Loucy (cell line): ENCODE results near the gene SLC38A3.

ENCODE experiments used
- H2AFZ ChIP-seq: fragments of 200-600 bp; sonication (generic); 2 replicates; pipeline ENCODE4 v1.6.0; 2016; ENCODE audit warnings: antibody characterized with exemption, mild to moderate bottlenecking, low read length, moderate library complexity
- H3F3A ChIP-seq: fragments of 200-600 bp; 2 replicates; pipeline ENCODE4 v1.6.0; 2016; ENCODE audit warnings: antibody characterized with exemption, low read depth, mild to moderate bottlenecking
- H3K27me3 ChIP-seq: fragments of 200-600 bp; sonication (generic); 2 replicates; pipeline ENCODE4 v1.6.1; 2014; ENCODE audit warnings: low read length, mild to moderate bottlenecking; ENCODE audit not compliant: insufficient read depth, poor library complexity, severe bottlenecking
- H3K36me3 ChIP-seq: fragments of 200-600 bp; sonication (generic); 2 replicates; pipeline ENCODE4 v1.6.1; 2016; ENCODE audit warnings: low read length; ENCODE audit not compliant: insufficient read depth
- H3K4me1 ChIP-seq: fragments of 200-600 bp; sonication (generic); 2 replicates; pipeline ENCODE4 v1.5.1; 2014; ENCODE audit warnings: low read length, mild to moderate bottlenecking; ENCODE audit not compliant: insufficient read depth, poor library complexity, severe bottlenecking
- H3K4me2 ChIP-seq: fragments of 200-600 bp; sonication (generic); 2 replicates; pipeline ENCODE4 v1.6.0; 2014; ENCODE audit warnings: antibody characterized with exemption, low read length, low read depth, mild to moderate bottlenecking; ENCODE audit not compliant: poor library complexity, severe bottlenecking
- H3K4me3 ChIP-seq: fragments of 200-600 bp; sonication (generic); 2 replicates; pipeline ENCODE4 v1.5.1; 2014; ENCODE audit warnings: low read length, mild to moderate bottlenecking, mixed read lengths; ENCODE audit not compliant: poor library complexity, severe bottlenecking
- H3K79me2 ChIP-seq: fragments of 200-600 bp; sonication (generic); 2 replicates; pipeline ENCODE4 v1.6.1; 2014; ENCODE audit warnings: low read length; ENCODE audit not compliant: insufficient read depth
- H3K9ac ChIP-seq: fragments of 200-600 bp; sonication (generic); 2 replicates; pipeline ENCODE4 v1.6.0; 2014; ENCODE audit warnings: mild to moderate bottlenecking, low read depth, low read length, moderate library complexity; ENCODE audit not compliant: poor library complexity, severe bottlenecking
- H3K9me2 ChIP-seq: fragments of 200-600 bp; sonication (generic); replicated peaks from 2 replicates; pipeline ENCODE4 v1.6.1; 2016; ENCODE audit warnings: low read depth, low read length, mixed read lengths
- H3K9me3 ChIP-seq: fragments of 200-600 bp; sonication (generic); 2 replicates; pipeline ENCODE4 v1.6.1; 2014; ENCODE audit warnings: mild to moderate bottlenecking, antibody characterized with exemption, low read length, low read depth; ENCODE audit not compliant: insufficient read depth
- H4K20me1 ChIP-seq: fragments of 200-600 bp; sonication (generic); 2 replicates; pipeline ENCODE4 v1.6.0; 2014; ENCODE audit warnings: antibody characterized with exemption, low read length, mild to moderate bottlenecking; ENCODE audit not compliant: insufficient read depth, poor library complexity, severe bottlenecking
- EZH2phosphoT487 ChIP-seq: fragments of 200-600 bp; IDR thresholded peaks from 2 replicates; pipeline ENCODE4 v1.6.1; 2018; ENCODE audit warnings: antibody characterized with exemption, mild to moderate bottlenecking, moderate library complexity, borderline replicate concordance
- TF ChIP-seq, protein P1 (sequence below): fragments of 200-600 bp; sonication (generic); conservative IDR thresholded peaks from 2 replicates; pipeline ENCODE4 v1.5.1; 2014; ENCODE audit warnings: mild to moderate bottlenecking, antibody characterized with exemption, low read length

The SLC38A3 gene

DNA sequence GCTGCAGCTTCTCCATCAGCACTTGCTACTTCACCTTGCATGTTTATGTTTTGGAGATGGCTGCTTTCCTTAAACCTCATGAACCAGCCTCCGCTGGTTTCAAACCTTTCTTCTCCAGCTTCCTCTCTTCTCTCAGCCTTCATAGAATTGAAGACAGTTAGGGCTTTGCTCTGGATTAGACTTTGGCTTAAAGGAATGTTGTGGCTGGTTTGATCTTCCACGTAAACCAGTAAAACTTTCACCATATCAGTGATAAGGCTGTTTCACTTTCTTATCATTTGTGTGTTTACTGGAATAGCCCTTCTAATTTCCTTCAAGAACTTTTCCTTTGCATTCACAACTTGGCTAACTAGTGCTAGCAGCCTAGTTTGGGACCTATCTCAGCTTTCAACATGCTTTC, 25.4 kb upstream of the SLC38A3 start:
- no peaks in the 10 kb centered on the region for H3K9me3 ChIP-seq
- H3K27me3 ChIP-seq: no peaks in the 10 kb centered on the region
- no peak overlapping the region for H3K4me3 ChIP-seq
- TF ChIP-seq, protein P1, sequence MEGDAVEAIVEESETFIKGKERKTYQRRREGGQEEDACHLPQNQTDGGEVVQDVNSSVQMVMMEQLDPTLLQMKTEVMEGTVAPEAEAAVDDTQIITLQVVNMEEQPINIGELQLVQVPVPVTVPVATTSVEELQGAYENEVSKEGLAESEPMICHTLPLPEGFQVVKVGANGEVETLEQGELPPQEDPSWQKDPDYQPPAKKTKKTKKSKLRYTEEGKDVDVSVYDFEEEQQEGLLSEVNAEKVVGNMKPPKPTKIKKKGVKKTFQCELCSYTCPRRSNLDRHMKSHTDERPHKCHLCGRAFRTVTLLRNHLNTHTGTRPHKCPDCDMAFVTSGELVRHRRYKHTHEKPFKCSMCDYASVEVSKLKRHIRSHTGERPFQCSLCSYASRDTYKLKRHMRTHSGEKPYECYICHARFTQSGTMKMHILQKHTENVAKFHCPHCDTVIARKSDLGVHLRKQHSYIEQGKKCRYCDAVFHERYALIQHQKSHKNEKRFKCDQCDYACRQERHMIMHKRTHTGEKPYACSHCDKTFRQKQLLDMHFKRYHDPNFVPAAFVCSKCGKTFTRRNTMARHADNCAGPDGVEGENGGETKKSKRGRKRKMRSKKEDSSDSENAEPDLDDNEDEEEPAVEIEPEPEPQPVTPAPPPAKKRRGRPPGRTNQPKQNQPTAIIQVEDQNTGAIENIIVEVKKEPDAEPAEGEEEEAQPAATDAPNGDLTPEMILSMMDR: no peak
- no peak for TF ChIP-seq EZH2phosphoT487
- H4K20me1 ChIP-seq: no peaks in the 10 kb centered on the region
- no peak overlapping the region for H3K4me2 ChIP-seq
- no peak overlapping the region for H3K9ac ChIP-seq
- H2AFZ ChIP-seq: no peak overlapping the region
- no peaks in the 10 kb centered on the region for H3K4me1 ChIP-seq
- H3F3A ChIP-seq: no peaks in the 10 kb centered on the region
- no peaks in the 10 kb centered on the region for H3K36me3 ChIP-seq
- H3K9me2 ChIP-seq: no peaks in the 10 kb centered on the region
- H3K79me2 ChIP-seq: no peaks in the 10 kb centered on the region

DNA sequence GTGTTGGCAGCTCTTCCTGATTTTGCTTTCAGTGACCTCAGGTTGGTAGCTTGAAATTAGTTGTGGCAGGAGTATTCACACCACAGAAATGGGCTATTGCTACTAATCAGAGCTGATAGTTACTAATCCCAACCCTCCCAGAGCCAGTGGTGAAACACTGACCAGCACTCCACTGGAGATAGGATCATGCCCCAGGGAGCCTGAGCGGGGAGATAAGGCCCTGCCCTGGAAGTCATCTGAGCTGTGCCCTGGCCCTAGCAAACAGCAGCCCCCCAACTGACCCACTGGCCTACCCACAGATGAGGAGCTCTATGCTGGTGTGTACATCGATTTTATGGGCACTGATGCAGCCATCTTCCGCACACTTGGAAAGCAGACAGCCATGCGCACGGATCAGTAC, 23.1 kb upstream of the SLC38A3 start:
- H3K9me3 ChIP-seq: no peaks in the 10 kb centered on the region
- H2AFZ ChIP-seq: no peak overlapping the region
- H3K9me2 ChIP-seq: no peaks in the 10 kb centered on the region
- no peak overlapping the region for H3K9ac ChIP-seq
- H3K4me2 ChIP-seq: no peak overlapping the region
- H3K4me1 ChIP-seq: no peaks in the 10 kb centered on the region
- no peaks in the 10 kb centered on the region for H3K27me3 ChIP-seq
- no peaks in the 10 kb centered on the region for H3K36me3 ChIP-seq
- TF ChIP-seq, protein P1: no peak
- TF ChIP-seq EZH2phosphoT487: no peak
- H3F3A ChIP-seq: no peaks in the 10 kb centered on the region
- no peaks in the 10 kb centered on the region for H3K79me2 ChIP-seq
- H3K4me3 ChIP-seq: no peak overlapping the region
- no peaks in the 10 kb centered on the region for H4K20me1 ChIP-seq

DNA sequence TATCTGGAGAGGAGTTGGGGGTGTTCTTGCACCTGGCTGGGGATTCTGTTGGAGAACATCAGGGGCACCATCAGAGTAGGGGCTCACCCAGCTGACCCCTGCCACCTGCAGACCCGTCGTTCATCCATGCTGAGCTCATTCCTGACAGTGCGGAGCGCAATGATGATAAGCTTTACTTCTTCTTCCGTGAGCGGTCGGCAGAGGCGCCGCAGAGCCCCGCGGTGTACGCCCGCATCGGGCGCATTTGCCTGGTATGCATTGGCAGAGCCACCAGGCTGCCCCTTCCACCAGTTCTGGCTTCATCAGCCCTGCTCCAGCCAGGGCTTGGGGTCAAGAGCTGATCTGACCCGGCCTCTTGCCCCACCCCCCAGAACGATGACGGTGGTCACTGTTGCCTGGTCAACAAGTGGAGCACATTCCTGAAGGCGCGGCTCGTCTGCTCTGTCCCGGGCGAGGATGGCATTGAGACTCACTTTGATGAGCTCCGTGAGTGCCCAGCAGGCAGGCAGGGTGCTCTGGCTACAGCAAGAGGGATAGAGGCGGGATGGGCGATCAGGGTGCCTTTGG, 22.5 kb upstream of the SLC38A3 start:
- no peak for TF ChIP-seq EZH2phosphoT487
- TF ChIP-seq, protein P1: no peak
- Histone ChIP-seq H4K20me1 (no peaks in the 10 kb centered on the region), H3F3A (no peaks in the 10 kb centered on the region), H3K4me3 (no peak overlapping the region), H3K4me2 (no peak overlapping the region), H3K4me1 (no peaks in the 10 kb centered on the region), H2AFZ (no peak overlapping the region), H3K9me3 (no peaks in the 10 kb centered on the region), H3K9ac (no peak overlapping the region), H3K9me2 (no peaks in the 10 kb centered on the region), H3K36me3 (no peaks in the 10 kb centered on the region), H3K79me2 (no peaks in the 10 kb centered on the region), H3K27me3 (no peaks in the 10 kb centered on the region)
